OCI-LY7 (cell line): ENCODE measurements around the gene PLCL1. TPM values are rescaled to one million over a fixed set of nuclear protein-coding genes. Genes with fewer than 3 reads are reported as not detected.

ENCODE experiments used
- BruUV-seq: library from RNA; stranded (reverse); fragments of 400-500 nt; replicated peaks from 2 replicates; lab custom pipeline; 2021; lab: Mats Ljungman, UMichigan
- CTCF ChIA-PET: fragments of 300-600 bp; sonication (Branson Sonifier 250); formaldehyde crosslinking; loops from one replicate; lab custom pipeline; 2022; ENCODE audit warnings: antibody characterized with exemption; ENCODE audit not compliant: unreplicated experiment; lab: Charles Lee
- POLR2A ChIA-PET: fragments of 300-600 bp; sonication (Branson Sonifier 250); formaldehyde crosslinking; loops from one replicate; lab custom pipeline; 2022; ENCODE audit warnings: antibody characterized with exemption; lab: Charles Lee
- DNase-seq: peaks from one replicate; pipeline ENCODE4 v3.0.0-alpha.2; 2015; ENCODE audit warnings: low spot score
- H2AFZ ChIP-seq: fragments of 200-600 bp; sonication (generic), shearing (Covaris generic); 2 replicates; pipeline ENCODE4 v1.6.1; 2014; ENCODE audit warnings: mild to moderate bottlenecking, antibody characterized with exemption, low read length, moderate library complexity
- H3K27ac ChIP-seq: fragments of 200-600 bp; sonication (generic); 2 replicates; pipeline ENCODE4 v1.5.1; 2014; ENCODE audit warnings: mixed run types, low read depth, mild to moderate bottlenecking, moderate library complexity, low read length, inconsistent platforms; ENCODE audit not compliant: poor library complexity, severe bottlenecking
- H3K36me3 ChIP-seq: fragments of 200-600 bp; sonication (generic); 2 replicates; pipeline ENCODE4 v1.6.1; 2014; ENCODE audit warnings: mild to moderate bottlenecking, antibody characterized with exemption, low read length, moderate library complexity, mixed read lengths; ENCODE audit not compliant: insufficient read depth
- H3K4me1 ChIP-seq: fragments of 200-600 bp; sonication (generic); 2 replicates; pipeline ENCODE4 v1.5.1; 2014; ENCODE audit warnings: mild to moderate bottlenecking, low read length; ENCODE audit not compliant: insufficient read depth, poor library complexity, severe bottlenecking
- H3K4me2 ChIP-seq: fragments of 200-600 bp; sonication (generic); 2 replicates; pipeline ENCODE4 v1.6.1; 2014; ENCODE audit warnings: mild to moderate bottlenecking, low read length
- H3K4me3 ChIP-seq: fragments of 200-600 bp; sonication (generic); 2 replicates; pipeline ENCODE4 v1.5.1; 2014; ENCODE audit warnings: mild to moderate bottlenecking, low read depth, low read length; ENCODE audit not compliant: poor library complexity, severe bottlenecking
- H3K79me2 ChIP-seq: fragments of 200-600 bp; sonication (generic); 2 replicates; pipeline ENCODE4 v1.6.1; 2016; ENCODE audit warnings: low read depth, mild to moderate bottlenecking, low read length, moderate library complexity, mixed read lengths; ENCODE audit not compliant: insufficient read depth
- H3K9me2 ChIP-seq: fragments of 200-600 bp; sonication (generic); 2 replicates; pipeline ENCODE4 v1.6.1; 2016; ENCODE audit warnings: mild to moderate bottlenecking, low read length, mixed read lengths; ENCODE audit not compliant: insufficient read depth
- H3K9me3 ChIP-seq: fragments of 200-600 bp; sonication (generic); 2 replicates; pipeline ENCODE4 v1.6.1; 2014; ENCODE audit warnings: mild to moderate bottlenecking, mixed run types, low read length, mixed read lengths
- H4K20me1 ChIP-seq: fragments of 200-600 bp; sonication (generic); 2 replicates; pipeline ENCODE4 v1.6.1; 2014; ENCODE audit warnings: mild to moderate bottlenecking, antibody characterized with exemption, low read length, moderate library complexity, mixed read lengths; ENCODE audit not compliant: insufficient read depth
- EZH2phosphoT487 ChIP-seq: fragments of 200-600 bp; sonication (generic); IDR thresholded peaks from 2 replicates; pipeline ENCODE4 v1.6.1; 2018; ENCODE audit warnings: low read depth, borderline replicate concordance, mild to moderate bottlenecking, mixed run types, antibody characterized with exemption, low read length, moderate library complexity, mixed read lengths
- intact Hi-C: fragments of 100-400 bp; cut with micrococcal nuclease; formaldehyde crosslinking; loops from one replicate; pipeline ENCODE4 v1.10.0; 2022; ENCODE audit not compliant: unreplicated experiment
- total RNA-seq, 2 experiments: library from RNA; depleted of rRNA in 1 of 2; stranded (reverse); fragments of >200 nt in 1 of 2; shearing (Covaris generic) in 1 of 2; gene quantifications; 2 replicates each; pipeline ENCODE4 v1.2.3, GENCODE V29; 2014 to 2022
- TF ChIP-seq, protein P1 (sequence below): fragments of 200-600 bp; sonication (generic); conservative IDR thresholded peaks from 2 replicates; pipeline ENCODE4 v1.5.1; 2014; ENCODE audit warnings: mild to moderate bottlenecking, antibody characterized with exemption, low read length, moderate library complexity, mixed read lengths

PLCL1 gene
- total RNA-seq, 2 experiments from 2014 or later: 0.03 TPM; not detected in 1

DNA sequence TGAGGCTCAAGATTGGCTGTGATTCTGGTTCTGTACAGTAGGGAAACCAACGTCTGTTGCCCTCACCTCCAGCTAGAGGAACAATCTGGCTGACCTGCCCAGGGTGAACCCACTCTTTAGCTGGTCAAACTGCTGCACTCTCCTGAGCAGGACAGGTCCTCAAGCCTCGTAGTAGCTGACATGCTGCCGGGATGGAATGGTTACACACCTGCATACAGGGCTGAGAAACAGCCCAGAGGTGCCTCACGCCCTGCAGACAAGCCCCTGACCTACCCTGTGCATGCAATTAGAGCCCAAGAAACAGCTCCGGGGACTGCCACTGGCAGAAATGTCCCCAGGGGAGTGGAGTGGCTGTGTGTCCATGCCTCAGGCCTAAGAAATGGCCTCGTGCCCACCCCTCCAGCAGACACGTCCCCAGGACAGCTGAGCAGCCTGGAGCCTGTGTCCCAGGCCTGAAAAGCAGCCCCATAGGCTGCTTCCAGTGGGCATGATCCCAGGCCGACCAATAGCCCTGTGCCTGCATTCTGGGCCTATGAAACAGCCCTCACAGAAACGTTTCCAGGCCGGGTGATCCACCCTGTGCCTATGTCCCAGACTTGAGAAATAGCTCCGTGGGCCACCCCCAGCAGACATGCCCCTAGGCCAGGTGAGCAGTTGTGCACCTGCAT, 44.6 kb upstream of the PLCL1 start:
- H3K4me2 ChIP-seq: no peak overlapping the region
- no TSS peak for BruUV-seq
- POLR2A ChIA-PET: interaction anchor here (0.6 to 1.1 kb wide), 4 partner anchors 8 to 98 kb away, joined by 3 read pairs; no protein-coding TSS in a partner anchor

DNA sequence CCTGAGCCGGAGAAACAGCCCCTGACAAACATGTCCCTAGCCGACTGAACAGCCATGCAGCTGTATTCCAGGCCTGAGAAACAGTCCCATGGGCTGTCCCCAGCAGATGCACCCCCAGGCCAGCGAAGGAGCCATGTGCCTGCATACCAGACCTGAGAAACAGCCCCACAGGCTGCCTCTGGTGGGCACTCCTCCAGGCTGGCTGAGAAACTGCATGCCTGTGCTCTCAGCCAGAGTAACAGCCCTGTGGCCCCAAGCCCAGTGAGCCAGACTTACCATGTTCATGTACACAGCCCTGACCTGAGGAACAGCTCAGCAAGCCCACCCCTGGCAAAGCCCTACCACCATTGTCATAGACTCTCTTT, 44.1 kb upstream of the PLCL1 start:
- no peak overlapping the region for H3K4me3 ChIP-seq
- DNase-seq: no peak
- CTCF ChIA-PET: no interaction called here
- no peaks in the 10 kb centered on the region for H3K4me1 ChIP-seq
- no peaks in the 10 kb centered on the region for H3K79me2 ChIP-seq
- H3K9me2 ChIP-seq: no peaks in the 10 kb centered on the region
- no peak overlapping the region for H2AFZ ChIP-seq
- no TSS peak for BruUV-seq
- H3K27ac ChIP-seq: no peak overlapping the region
- H3K9me3 ChIP-seq: 0 out of 2 replicates have a peak, but pooled peaks cover 6% of the 10 kb centered on the region
- intact Hi-C loops: no loop called here
- H4K20me1 ChIP-seq: no peaks in the 10 kb centered on the region
- H3K4me2 ChIP-seq: no peak overlapping the region
- no peak for TF ChIP-seq EZH2phosphoT487
- TF ChIP-seq, protein P1, sequence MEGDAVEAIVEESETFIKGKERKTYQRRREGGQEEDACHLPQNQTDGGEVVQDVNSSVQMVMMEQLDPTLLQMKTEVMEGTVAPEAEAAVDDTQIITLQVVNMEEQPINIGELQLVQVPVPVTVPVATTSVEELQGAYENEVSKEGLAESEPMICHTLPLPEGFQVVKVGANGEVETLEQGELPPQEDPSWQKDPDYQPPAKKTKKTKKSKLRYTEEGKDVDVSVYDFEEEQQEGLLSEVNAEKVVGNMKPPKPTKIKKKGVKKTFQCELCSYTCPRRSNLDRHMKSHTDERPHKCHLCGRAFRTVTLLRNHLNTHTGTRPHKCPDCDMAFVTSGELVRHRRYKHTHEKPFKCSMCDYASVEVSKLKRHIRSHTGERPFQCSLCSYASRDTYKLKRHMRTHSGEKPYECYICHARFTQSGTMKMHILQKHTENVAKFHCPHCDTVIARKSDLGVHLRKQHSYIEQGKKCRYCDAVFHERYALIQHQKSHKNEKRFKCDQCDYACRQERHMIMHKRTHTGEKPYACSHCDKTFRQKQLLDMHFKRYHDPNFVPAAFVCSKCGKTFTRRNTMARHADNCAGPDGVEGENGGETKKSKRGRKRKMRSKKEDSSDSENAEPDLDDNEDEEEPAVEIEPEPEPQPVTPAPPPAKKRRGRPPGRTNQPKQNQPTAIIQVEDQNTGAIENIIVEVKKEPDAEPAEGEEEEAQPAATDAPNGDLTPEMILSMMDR: no peak
- POLR2A ChIA-PET: interaction anchor here (0.6 to 1.1 kb wide), 3 partner anchors 9 to 20 kb away, joined by 3 read pairs; no protein-coding TSS in a partner anchor
- no peaks in the 10 kb centered on the region for H3K36me3 ChIP-seq

More for the DNA sequence above, 44.6 kb upstream of the PLCL1 start:
- Histone ChIP-seq H3K4me3 (no peak overlapping the region), H3K4me1 (no peaks in the 10 kb centered on the region), H3K79me2 (no peaks in the 10 kb centered on the region), H3K36me3 (no peaks in the 10 kb centered on the region), H4K20me1 (no peaks in the 10 kb centered on the region), H3K9me3 (0 out of 2 replicates have a peak, but pooled peaks cover 6% of the 10 kb centered on the region), H3K9me2 (no peaks in the 10 kb centered on the region), H3K27ac (no peak overlapping the region), H2AFZ (no peak overlapping the region)
- intact Hi-C loops: no loop called here
- CTCF ChIA-PET: no interaction called here
- no peak for DNase-seq
- TF ChIP-seq EZH2phosphoT487: no peak
- TF ChIP-seq, protein P1: no peak
